GM12878 (cell line): ENCODE results near the gene NAXE. TPM values are rescaled to one million over a fixed set of nuclear protein-coding genes. Genes with fewer than 3 reads are reported as not detected.

Experiments
- ATAC-seq: fragments of 200-7000 bp; cut with Tn5 transposase; 3 replicates; pipeline ENCODE4 v1.9.1; 2020; ENCODE audit warnings: mild to moderate bottlenecking, moderate library complexity
- BruUV-seq: library from RNA; stranded (reverse); fragments of 400-500 nt; replicated peaks from 2 replicates; lab custom pipeline; 2021; lab: Mats Ljungman, UMichigan
- CTCF ChIA-PET: fragments of 300-600 bp; sonication (Branson Sonifier 250); formaldehyde crosslinking; extraction: SDS; loops from one replicate; lab custom pipeline; 2021; ENCODE audit warnings: inconsistent platforms; lab: Yijun Ruan, JAX
- POLR2A ChIA-PET: fragments of 350-600 bp; formaldehyde crosslinking; extraction: SDS; loops from one replicate; lab custom pipeline; 2021; ENCODE audit warnings: inconsistent platforms; lab: Charles Lee
- RAD21 ChIA-PET: fragments of 300-600 bp; sonication (Branson Sonifier 250); formaldehyde crosslinking; loops from one replicate; lab custom pipeline; 2023; ENCODE audit warnings: antibody characterized with exemption; ENCODE audit not compliant: unreplicated experiment; lab: Charles Lee
- SMC1A ChIA-PET: fragments of 300-600 bp; sonication (Branson Sonifier 250); formaldehyde crosslinking; loops from one replicate; lab custom pipeline; 2023; ENCODE audit not compliant: unreplicated experiment, uncharacterized antibody; lab: Charles Lee
- DNase-seq: peaks from one replicate; pipeline ENCODE4 v3.0.0-alpha.2; 2011; ENCODE audit warnings: low read depth, low spot score
- FAIRE-seq: peaks from 3 replicates; lab custom pipeline; 2011; peaks lifted over from hg19 to GRCh38; lab: Jason Lieb, UNC
- H2AFZ ChIP-seq: 2 replicates; pipeline ENCODE4 v1.6.0; 2011; ENCODE audit warnings: low read depth, low read length, control low read depth; ENCODE audit not compliant: control insufficient read depth
- H3K27ac ChIP-seq: 2 replicates; pipeline ENCODE4 v1.5.1; 2011; ENCODE audit warnings: control low read depth; ENCODE audit not compliant: control insufficient read depth, insufficient read depth
- H3K27me3 ChIP-seq, 2 experiments: replicated peaks in 1 of 2; 2 replicates each; pipeline versions ENCODE4 v1.6.0 to v1.6.1; 2011; ENCODE audit warnings: low read length in 1 of 2; ENCODE audit not compliant: control insufficient read depth in 2 of 2, insufficient read depth in 2 of 2
- H3K36me3 ChIP-seq, 2 experiments: 2 replicates each; pipeline ENCODE4 v1.5.1; 2011; ENCODE audit warnings: low read length in 1 of 2; ENCODE audit not compliant: control insufficient read depth in 2 of 2, insufficient read depth in 2 of 2
- H3K4me1 ChIP-seq: 2 replicates; pipeline ENCODE4 v1.6.1; 2011; ENCODE audit warnings: mild to moderate bottlenecking, low read length, moderate library complexity, mixed read lengths; ENCODE audit not compliant: control insufficient read depth, insufficient read depth
- H3K4me2 ChIP-seq: 2 replicates; pipeline ENCODE4 v1.6.0; 2011; ENCODE audit warnings: control low read depth; ENCODE audit not compliant: control insufficient read depth, insufficient read depth
- H3K4me3 ChIP-seq: fragments of 200-600 bp; sonication (generic); 2 replicates; pipeline ENCODE4 v1.5.1; 2016
- H3K79me2 ChIP-seq: 2 replicates; pipeline ENCODE4 v1.6.0; 2011; ENCODE audit warnings: low read length; ENCODE audit not compliant: control insufficient read depth, insufficient read depth
- H3K9ac ChIP-seq: 2 replicates; pipeline ENCODE4 v1.8.0; 2011; ENCODE audit warnings: low read length, control low read depth, mixed read lengths; ENCODE audit not compliant: control insufficient read depth, insufficient read depth
- H3K9me3 ChIP-seq: replicated peaks from 3 replicates; pipeline ENCODE4 v1.5.1; 2011; ENCODE audit warnings: mild to moderate bottlenecking, low read length; ENCODE audit not compliant: control insufficient read depth, insufficient read depth
- H4K20me1 ChIP-seq: 2 replicates; pipeline ENCODE4 v1.6.0; 2011; ENCODE audit not compliant: control insufficient read depth, insufficient read depth
- CREM ChIP-seq: IDR thresholded peaks from 2 replicates; pipeline ENCODE4 v1.6.1; 2014; ENCODE audit warnings: antibody characterized with exemption, low read depth
- PAX5 ChIP-seq: IDR thresholded peaks from 2 replicates; pipeline ENCODE4 v1.6.1; 2011; ENCODE audit warnings: low read depth, low read length, borderline replicate concordance
- PBX3 ChIP-seq: IDR thresholded peaks from 2 replicates; pipeline ENCODE4 v1.6.1; 2011; ENCODE audit warnings: mild to moderate bottlenecking, low read depth, low read length, moderate library complexity; ENCODE audit not compliant: insufficient replicate concordance
- RBBP5 ChIP-seq: fragments of 200-600 bp; sonication (generic); conservative IDR thresholded peaks from 2 replicates; pipeline ENCODE4 v1.6.1; 2016
- SMAD1 ChIP-seq: fragments of 450-650 bp; IDR thresholded peaks from 2 replicates; pipeline ENCODE4 v1.6.1; 2018; ENCODE audit warnings: mild to moderate bottlenecking, low read depth; ENCODE audit not compliant: partially characterized antibody
- ZNF592 ChIP-seq: fragments of 450-650 bp; IDR thresholded peaks from 2 replicates; pipeline ENCODE4 v1.6.1; 2017; ENCODE audit warnings: mild to moderate bottlenecking, moderate library complexity
- WGBS: methylation state at CpG from one replicate; pipeline ENCODE4 v1.1.6; 2016; ENCODE audit warnings: low lambda C conversion rate; ENCODE audit not compliant: insufficient replicate concordance, insufficient coverage; ENCODE audit errors: missing lambda C conversion rate; 5-methylcytosine and 5-hydroxymethylcytosine counted together
- in situ Hi-C: fragments of 300-500 bp; cut with MboI; formaldehyde crosslinking; loops from 9 replicates; pipeline ENCODE4 v1.14.3; 2018; ENCODE audit warnings: mixed read lengths
- intact Hi-C: fragments of 100-400 bp; cut with micrococcal nuclease; formaldehyde crosslinking; loops from one replicate; pipeline ENCODE4 v1.14.2; 2022; ENCODE audit not compliant: unreplicated experiment
- polyA plus RNA-seq, 11 experiments: library from polyadenylated mRNA; depleted of rRNA in 4 of 11; unstranded in 6 of 11; stranded (reverse) in 5 of 11; fragments of >200 nt; fragmentation: Nextera tagmentation in 4 of 11; fragmentation: Illumina TruSeq in 1 of 11; extraction: Ambion mirVana in 4 of 11; extraction: Trizol in 1 of 11; gene quantifications; 1 replicate in 1 of 11; 2 replicates in 10 of 11; pipeline versions ENCODE4 v1.2.1 to v1.2.3, GENCODE V29; 2011 to 2016; ENCODE audit warnings: inconsistent platforms in 2 of 11, missing spikeins in 2 of 11, low read depth in 1 of 11
- total RNA-seq, 4 experiments: library from RNA; depleted of rRNA in 3 of 4; stranded (reverse); fragments of >200 nt in 3 of 4; fragmentation: Illumina TruSeq in 1 of 4; extraction: Trizol in 1 of 4; gene quantifications; 2 replicates each; pipeline versions ENCODE4 v1.2.1 to v1.2.3, GENCODE V29; 2013 to 2021

The NAXE gene
- total and polyA plus RNA-seq, 10 of the 15 experiments (the other 5 are each of a cell fraction or from before 2014, with no cell fraction given), result 17.8 to 93.3 (median 68.8) TPM

DNA sequence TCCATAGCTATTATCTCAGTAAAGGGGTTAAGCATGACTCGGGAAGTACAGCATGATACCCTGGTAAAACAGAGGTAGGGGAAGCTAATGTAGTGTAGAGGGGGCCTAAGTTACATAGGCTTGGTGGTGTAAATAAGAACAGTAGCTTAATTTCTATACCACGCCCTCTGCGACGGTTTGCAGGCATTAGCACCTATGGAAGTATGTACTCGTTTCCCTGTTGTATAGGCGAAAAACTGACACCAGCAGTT, 470 bp upstream of the NAXE start:
- ATAC-seq, result peak; percentile 49
- Histone ChIP-seq H3K36me3 (peaks cover 14 to 15% of the 10 kb centered on the region in 2 experiments; a peak in 3 of 4 replicates), H3K4me1 (peaks cover 5% of the 10 kb centered on the region), H4K20me1 (no peaks in the 10 kb centered on the region), H2AFZ (peak overlapping the region; percentile 97), H3K27me3 (no peaks in the 10 kb centered on the region), H3K79me2 (peaks cover 9% of the 10 kb centered on the region), H3K9me3 (no peaks in the 10 kb centered on the region), H3K9ac (peak overlapping the region; percentile 79), H3K4me2 (peak overlapping the region; percentile 99), H3K27ac (peak overlapping the region; percentile 86), H3K4me3 (peak overlapping the region; percentile 89)
- intact Hi-C loops, result no loop called here
- 15% methylated on average over 6 of the region's 6 CpGs for WGBS
- ChIA-PET CTCF (interaction anchor here (0.7 to 4.6 kb wide), 22 partner anchors 9 to 208 kb away, joined by 3 to 49 read pairs (median 5); partner anchors contain the start of genes GPATCH4, ISG20L2 and METTL25B), SMC1A (interaction anchor here (0.7 to 5.9 kb wide), 19 partner anchors 11 to 270 kb away, joined by 3 to 47 read pairs (median 4); partner anchors contain the start of genes GPATCH4, MEF2D and TTC24), POLR2A (interaction anchor here (0.9 to 3.1 kb wide), 12 partner anchors 10 to 308 kb away, joined by 3 to 39 read pairs (median 5); partner anchors contain the start of genes GPATCH4, ISG20L2, MEF2D and METTL25B), RAD21 (interaction anchor here (0.6 to 2.2 kb wide), 14 partner anchors 9 to 205 kb away, joined by 3 to 18 read pairs (median 6); partner anchors contain the start of genes GPATCH4 and NES)
- no peak for DNase-seq
- in situ Hi-C loops, result no loop called here
- TF ChIP-seq ZNF592 (no peak), PAX5 (no peak), RBBP5 (no peak), PBX3 (no peak), SMAD1 (no peak), CREM (no peak)
- no TSS peak for BruUV-seq
- FAIRE-seq, result no peak
